Colonic mucosa (tissue), 4 donors: ENCODE data around the gene KCNIP4. TPM values are rescaled to one million over a fixed set of nuclear protein-coding genes. Genes with fewer than 3 reads are reported as not detected.

Experiments
- DNase-seq: peaks from one replicate; pipeline ENCODE4 v3.0.0-alpha.2; 2020
- H3K27ac ChIP-seq: fragments of 200-600 bp; one replicate; pipeline ENCODE4 v1.8.0; 2021
- H3K27me3 ChIP-seq: fragments of 200-600 bp; one replicate; pipeline ENCODE4 v1.8.0; 2021
- H3K36me3 ChIP-seq: fragments of 200-600 bp; one replicate; pipeline ENCODE4 v1.8.0; 2021
- H3K4me1 ChIP-seq: fragments of 200-600 bp; one replicate; pipeline ENCODE4 v1.8.0; 2021; ENCODE audit warnings: mild to moderate bottlenecking
- H3K4me3 ChIP-seq: fragments of 200-600 bp; one replicate; pipeline ENCODE4 v1.8.0; 2021
- H3K9ac ChIP-seq, 2 donors: one replicate each; pipeline ENCODE4 v1.7.0; 2013; ENCODE audit warnings: control low read depth in 2 of 2, low read depth in 2 of 2, low read length in 2 of 2
- H3K9me3 ChIP-seq: fragments of 200-600 bp; one replicate; pipeline ENCODE4 v1.8.0; 2021
- CTCF ChIP-seq: fragments of 200-600 bp; IDR thresholded peaks from one replicate; pipeline ENCODE4 v1.8.0; 2022; ENCODE audit warnings: antibody characterized with exemption, mild to moderate bottlenecking
- intact Hi-C: fragments of 100-400 bp; cut with DNase I; formaldehyde crosslinking; loops from one replicate; pipeline ENCODE4 v1.14.1; 2022
- total RNA-seq, 2 donors: library from RNA; stranded (reverse); fragmentation: NEBNext Ultra II Directional in 1 of 2; extraction: Animal tissue kit (Norgen Biotek cat#: 25700) in 1 of 2; gene quantifications; one replicate each; pipeline ENCODE4 v1.2.1, GENCODE V29; 2021
- donor health status: healthy.
- donor health status: DM: no; HTN: no; CAD: no.
- donor health status: DM: no; HTN: no; CAD: no.

KCNIP4 gene
- total RNA-seq, 2 donors from 2014 or later: 0.67 to 1.2 TPM

DNA sequence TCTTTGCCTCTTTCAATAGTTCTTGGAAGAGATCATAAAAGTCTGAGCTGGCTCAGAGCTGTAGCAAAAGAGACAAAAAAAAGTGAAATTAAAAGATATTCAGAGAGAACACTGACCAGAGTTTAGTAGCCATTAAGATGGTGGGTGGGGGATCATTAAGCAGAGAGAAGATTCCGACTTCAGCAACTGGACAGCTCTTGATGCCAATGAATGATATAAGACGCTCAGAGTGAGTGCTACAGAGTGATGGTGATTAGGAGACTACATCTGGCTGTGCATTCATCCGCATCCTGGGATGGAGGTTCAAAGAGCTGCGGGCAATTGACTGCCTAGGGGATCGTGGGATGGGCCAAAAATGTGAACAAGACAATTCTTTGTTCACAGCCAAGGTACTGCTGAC, 1069.8 kb downstream of the KCNIP4 start:
- no peak overlapping the region for H3K27ac ChIP-seq
- TF ChIP-seq CTCF: no peak
- no peak for DNase-seq
- H3K9ac ChIP-seq: no peak overlapping the region
- intact Hi-C loops: no loop called here
- no peaks in the 10 kb centered on the region for H3K4me1 ChIP-seq
- no peaks in the 10 kb centered on the region for H3K36me3 ChIP-seq
- H3K9me3 ChIP-seq: no peaks in the 10 kb centered on the region
- H3K27me3 ChIP-seq: no peaks in the 10 kb centered on the region
- H3K4me3 ChIP-seq: no peak overlapping the region

GRCh38 chr4:20870436-20870835, 1078.1 kb downstream of the KCNIP4 start:
- no peak for TF ChIP-seq CTCF
- Histone ChIP-seq H3K9me3 (no peaks in the 10 kb centered on the region), H3K36me3 (no peaks in the 10 kb centered on the region), H3K27me3 (no peaks in the 10 kb centered on the region), H3K4me3 (no peak overlapping the region), H3K27ac (no peak overlapping the region), H3K9ac (no peak overlapping the region), H3K4me1 (no peaks in the 10 kb centered on the region)
- DNase-seq: no peak
- intact Hi-C loops: no loop called here

GRCh38 chr4:20868108-20868507, 1080.5 kb downstream of the KCNIP4 start:
- Histone ChIP-seq H3K27me3 (no peaks in the 10 kb centered on the region), H3K9me3 (no peaks in the 10 kb centered on the region), H3K9ac (no peak overlapping the region), H3K36me3 (no peaks in the 10 kb centered on the region), H3K4me1 (no peaks in the 10 kb centered on the region), H3K4me3 (no peak overlapping the region), H3K27ac (no peak overlapping the region)
- DNase-seq: no peak
- no peak for TF ChIP-seq CTCF
- intact Hi-C loops: no loop called here

DNA sequence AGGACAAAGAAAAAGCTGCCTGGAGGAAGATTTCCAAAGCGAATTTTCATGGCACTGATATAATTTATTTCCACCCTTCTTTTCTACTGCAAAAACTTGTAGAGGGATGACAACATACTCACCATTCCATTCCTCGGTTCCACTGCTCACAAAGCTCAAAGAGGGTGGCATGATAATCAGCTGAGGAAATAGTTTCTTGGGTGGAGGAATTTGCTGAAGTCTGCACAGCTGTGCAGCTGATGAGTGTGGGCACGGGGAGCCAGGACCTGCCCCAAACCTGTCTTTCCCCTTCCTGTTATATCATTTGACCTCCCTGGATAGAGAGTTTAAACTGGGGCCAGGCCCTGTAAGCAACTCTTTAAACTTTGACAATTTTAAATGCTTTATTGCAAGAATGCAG, 1087.7 kb downstream of the KCNIP4 start:
- H3K4me3 ChIP-seq: no peak overlapping the region
- H3K27ac ChIP-seq: no peak overlapping the region
- no peaks in the 10 kb centered on the region for H3K36me3 ChIP-seq
- intact Hi-C loops: no loop called here
- H3K4me1 ChIP-seq: no peaks in the 10 kb centered on the region
- H3K9ac ChIP-seq: no peak overlapping the region
- no peaks in the 10 kb centered on the region for H3K27me3 ChIP-seq
- DNase-seq: no peak
- no peak for TF ChIP-seq CTCF
- no peaks in the 10 kb centered on the region for H3K9me3 ChIP-seq

- Histone ChIP-seq H3K9me3 (no peaks in the 10 kb centered on the region), H3K27ac (no peak overlapping the region), H3K27me3 (no peaks in the 10 kb centered on the region), H3K36me3 (no peaks in the 10 kb centered on the region), H3K4me3 (no peak overlapping the region), H3K4me1 (no peaks in the 10 kb centered on the region), H3K9ac (no peak overlapping the region)
- no peak for DNase-seq
- no peak for TF ChIP-seq CTCF
- intact Hi-C loops: no loop called here
Measured at GRCh38 chr4:20859097-20859781, 1089.3 kb downstream of the KCNIP4 start.
